ENCODE results near the gene EZR. TPM values are rescaled to one million over a fixed set of nuclear protein-coding genes. Genes with fewer than 3 reads are reported as not detected.

The EZR gene
- total RNA-seq, 1 donor from 2014 or later = 314 TPM

DNA sequence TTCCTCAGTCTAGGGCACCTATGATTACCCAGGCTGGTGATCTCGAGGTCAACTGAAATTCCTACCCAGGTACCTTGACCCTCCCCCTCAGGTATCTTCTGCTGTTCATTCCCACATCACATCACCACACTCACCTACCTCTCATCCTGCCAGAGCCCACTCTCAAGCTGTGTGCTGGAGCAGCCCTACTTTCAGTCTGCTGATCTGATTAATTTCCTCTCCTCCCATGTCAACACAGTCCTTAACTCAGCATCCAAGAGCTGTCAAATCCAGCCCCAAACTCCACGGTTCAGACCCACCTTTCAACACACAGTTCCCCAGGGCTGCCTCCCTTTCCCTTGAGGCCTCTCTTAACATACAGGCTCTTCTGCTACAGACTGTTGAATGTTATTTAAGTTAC is 42.4 kb downstream of the EZR start:
- TF ChIP-seq, protein P1, sequence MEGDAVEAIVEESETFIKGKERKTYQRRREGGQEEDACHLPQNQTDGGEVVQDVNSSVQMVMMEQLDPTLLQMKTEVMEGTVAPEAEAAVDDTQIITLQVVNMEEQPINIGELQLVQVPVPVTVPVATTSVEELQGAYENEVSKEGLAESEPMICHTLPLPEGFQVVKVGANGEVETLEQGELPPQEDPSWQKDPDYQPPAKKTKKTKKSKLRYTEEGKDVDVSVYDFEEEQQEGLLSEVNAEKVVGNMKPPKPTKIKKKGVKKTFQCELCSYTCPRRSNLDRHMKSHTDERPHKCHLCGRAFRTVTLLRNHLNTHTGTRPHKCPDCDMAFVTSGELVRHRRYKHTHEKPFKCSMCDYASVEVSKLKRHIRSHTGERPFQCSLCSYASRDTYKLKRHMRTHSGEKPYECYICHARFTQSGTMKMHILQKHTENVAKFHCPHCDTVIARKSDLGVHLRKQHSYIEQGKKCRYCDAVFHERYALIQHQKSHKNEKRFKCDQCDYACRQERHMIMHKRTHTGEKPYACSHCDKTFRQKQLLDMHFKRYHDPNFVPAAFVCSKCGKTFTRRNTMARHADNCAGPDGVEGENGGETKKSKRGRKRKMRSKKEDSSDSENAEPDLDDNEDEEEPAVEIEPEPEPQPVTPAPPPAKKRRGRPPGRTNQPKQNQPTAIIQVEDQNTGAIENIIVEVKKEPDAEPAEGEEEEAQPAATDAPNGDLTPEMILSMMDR (IDR thresholded peaks at IDR 0.05; ENCODE audit: insufficient read depth, low read length, severe bottlenecking) = no peak
- FAIRE-seq = no peak
- peaks cover 42% of the 10 kb centered on the region for H3K36me3 ChIP-seq (ENCODE audit: control insufficient read depth, insufficient read depth, low read length)

DNA sequence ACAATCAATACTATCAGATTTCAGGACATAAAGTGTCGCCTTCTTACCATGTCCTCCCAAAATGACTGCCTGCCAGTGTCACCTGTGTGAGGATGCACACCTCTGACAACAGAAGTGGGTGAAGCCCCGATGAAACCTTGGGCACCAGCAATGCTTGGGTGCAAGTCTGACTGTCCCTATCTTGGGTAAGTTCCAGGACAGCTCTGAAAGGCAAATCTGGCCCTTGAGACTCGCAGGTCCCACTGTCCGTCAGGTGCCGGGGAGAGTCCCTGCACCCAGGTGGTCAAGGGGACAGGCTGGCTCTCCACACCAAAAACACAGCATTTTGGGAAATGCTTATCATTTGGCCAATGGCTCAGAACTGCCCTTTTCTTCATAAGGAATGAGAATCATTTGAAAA is 43.3 kb downstream of the EZR start:
- H3K27me3 ChIP-seq (ENCODE audit: control insufficient read depth, insufficient read depth, low read length) = no peaks in the 10 kb centered on the region
- peaks cover 47% of the 10 kb centered on the region for H3K36me3 ChIP-seq (ENCODE audit: control insufficient read depth, insufficient read depth, low read length)
- DNase-seq (ENCODE audit: low read depth) (no peak), FAIRE-seq (no peak)
- H3K4me3 ChIP-seq (ENCODE audit: low read depth, low read length) = no peak overlapping the region
- TF ChIP-seq, protein P1 (IDR thresholded peaks at IDR 0.05; ENCODE audit: insufficient read depth, low read length, severe bottlenecking) = no peak

More for the DNA sequence above, 42.4 kb downstream of the EZR start:
- DNase-seq (ENCODE audit: low read depth) = no peak
- Histone ChIP-seq H3K4me3 (ENCODE audit: low read depth, low read length) (no peak overlapping the region), H3K27me3 (ENCODE audit: control insufficient read depth, insufficient read depth, low read length) (no peaks in the 10 kb centered on the region)

DNA sequence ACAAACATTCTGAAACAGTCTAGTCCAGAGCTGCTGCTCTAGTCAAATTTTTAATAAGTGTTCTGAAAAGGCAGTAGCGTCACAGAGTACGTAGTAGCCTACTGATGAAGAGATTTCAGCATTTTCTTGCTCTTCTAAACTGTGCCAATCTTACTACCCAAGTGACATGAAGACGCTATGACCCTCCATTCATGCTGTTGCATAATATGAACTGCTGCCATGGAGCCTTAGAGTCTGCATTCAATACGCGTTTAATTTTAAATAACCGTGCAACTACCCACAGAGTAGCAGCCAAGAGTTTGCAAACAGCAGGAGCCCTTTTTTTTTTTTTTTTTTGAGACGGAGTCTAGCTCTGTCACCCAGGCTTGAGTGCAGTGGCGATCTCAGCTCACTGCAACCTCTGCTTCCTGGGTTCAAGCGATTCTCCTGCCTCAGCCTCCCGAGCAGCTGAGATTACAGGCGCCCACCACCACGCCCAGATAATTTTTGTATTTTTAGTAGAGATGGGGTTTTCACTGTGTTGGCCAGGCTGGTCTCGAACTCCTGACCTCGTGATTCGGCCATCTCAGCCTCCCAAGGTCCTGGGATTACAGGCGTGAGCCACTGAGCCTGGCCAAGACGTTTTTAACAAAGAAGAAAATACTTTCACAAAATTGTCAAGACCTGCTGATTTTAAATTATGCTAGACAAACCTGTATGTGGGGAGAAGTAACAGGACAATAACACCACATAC is 44.3 kb downstream of the EZR start:
- FAIRE-seq = no peak
- no peak for DNase-seq (ENCODE audit: low read depth)
- TF ChIP-seq, protein P1 (IDR thresholded peaks at IDR 0.05; ENCODE audit: insufficient read depth, low read length, severe bottlenecking) = no peak
- H3K36me3 ChIP-seq (ENCODE audit: control insufficient read depth, insufficient read depth, low read length) = peaks cover 50% of the 10 kb centered on the region
- no peak overlapping the region for H3K4me3 ChIP-seq (ENCODE audit: low read depth, low read length)
- H3K27me3 ChIP-seq (ENCODE audit: control insufficient read depth, insufficient read depth, low read length) = no peaks in the 10 kb centered on the region

DNA sequence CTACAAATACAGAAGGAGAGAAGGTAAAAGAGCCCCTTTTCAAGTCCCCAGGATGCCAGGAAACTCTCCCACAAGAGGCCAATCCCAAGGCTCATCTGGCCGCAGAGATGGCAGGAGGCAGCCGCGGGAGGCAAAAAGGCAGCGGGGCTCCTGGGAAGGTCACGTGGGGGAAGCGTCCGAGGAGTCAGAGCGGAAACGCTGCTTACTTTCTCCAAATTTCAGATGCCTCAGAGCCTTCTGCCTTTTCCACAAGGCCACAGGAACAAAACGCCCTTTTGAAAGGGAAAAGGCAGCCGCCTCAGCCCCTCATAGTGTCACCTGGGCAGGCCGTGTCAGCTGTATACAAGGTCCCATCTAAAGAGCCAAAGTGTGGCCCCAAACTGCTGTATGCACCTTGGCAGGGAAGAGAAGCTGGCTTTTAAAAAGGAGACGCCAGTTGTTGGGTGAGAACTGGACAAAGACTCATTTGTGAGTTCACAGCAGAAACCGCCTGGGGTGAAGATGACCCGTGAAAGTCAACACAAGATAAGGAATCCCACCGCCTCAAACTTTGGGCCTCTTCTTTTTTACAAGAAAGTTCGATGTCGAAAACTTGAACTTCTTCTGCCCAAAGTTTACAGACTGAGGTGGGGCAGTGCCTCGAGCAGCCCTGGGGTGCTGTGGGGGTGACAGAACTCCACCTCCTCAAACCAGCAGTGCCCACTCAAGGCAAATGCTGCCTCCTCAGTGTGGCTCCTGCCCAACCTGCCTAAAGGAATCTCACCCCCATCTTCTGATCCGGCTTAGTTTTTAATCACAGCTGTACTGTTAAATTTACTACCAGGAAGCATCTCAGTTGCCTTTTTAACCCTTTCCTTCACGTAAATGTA is 45.4 kb downstream of the EZR start:
- no peak overlapping the region for H3K4me3 ChIP-seq (ENCODE audit: low read depth, low read length)
- FAIRE-seq = no peak
- no peak for DNase-seq (ENCODE audit: low read depth)
- peaks cover 61% of the 10 kb centered on the region for H3K36me3 ChIP-seq (ENCODE audit: control insufficient read depth, insufficient read depth, low read length)
- no peaks in the 10 kb centered on the region for H3K27me3 ChIP-seq (ENCODE audit: control insufficient read depth, insufficient read depth, low read length)
- TF ChIP-seq, protein P1 (IDR thresholded peaks at IDR 0.05; ENCODE audit: insufficient read depth, low read length, severe bottlenecking) = no peak

DNA sequence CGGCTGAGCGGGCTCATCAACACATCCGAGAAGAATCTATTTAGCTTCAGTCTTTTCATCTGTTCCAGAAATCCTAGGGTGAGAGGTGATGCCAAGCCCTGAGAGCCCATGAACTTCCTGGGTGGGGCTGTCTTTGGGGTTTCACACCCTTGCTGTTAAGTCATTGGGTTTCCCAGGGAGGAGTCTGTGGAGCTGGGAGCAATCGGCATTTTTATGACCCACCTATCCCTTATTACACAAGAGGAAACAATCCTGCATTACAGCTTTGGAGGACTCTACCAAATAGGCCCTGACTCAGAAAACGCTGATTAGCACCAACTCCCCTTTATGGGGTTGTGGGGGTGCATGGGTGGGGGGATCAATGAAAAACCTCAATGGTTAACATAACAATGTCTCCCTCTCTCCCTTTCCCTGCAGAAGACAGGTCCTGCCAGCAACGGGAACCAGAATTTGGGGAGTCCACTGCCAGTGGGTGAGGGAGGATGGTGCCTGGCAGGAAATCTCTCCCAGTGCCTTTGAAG is 46.3 kb downstream of the EZR start:
- TF ChIP-seq, protein P1 (IDR thresholded peaks at IDR 0.05; ENCODE audit: insufficient read depth, low read length, severe bottlenecking) = no peak
- FAIRE-seq (peak; percentile 97), DNase-seq (ENCODE audit: low read depth) (peak; percentile 90)
- H3K27me3 ChIP-seq (ENCODE audit: control insufficient read depth, insufficient read depth, low read length) = no peaks in the 10 kb centered on the region
- H3K4me3 ChIP-seq (ENCODE audit: low read depth, low read length) = no peak overlapping the region
- peaks cover 64% of the 10 kb centered on the region for H3K36me3 ChIP-seq (ENCODE audit: control insufficient read depth, insufficient read depth, low read length)

All from bronchial epithelial cell (primary cell).